ENCODE measurements around the gene ODF4. TPM values are rescaled to one million over a fixed set of nuclear protein-coding genes. Genes with fewer than 3 reads are reported as not detected.
"Not testable (repeated sequence)": the region's sequence is repeated elsewhere in the genome, so short reads cannot be mapped to it uniquely, and the experiment has no call there.

The ODF4 gene
- total RNA-seq, 1 donor from 2014 or later: not detected

DNA sequence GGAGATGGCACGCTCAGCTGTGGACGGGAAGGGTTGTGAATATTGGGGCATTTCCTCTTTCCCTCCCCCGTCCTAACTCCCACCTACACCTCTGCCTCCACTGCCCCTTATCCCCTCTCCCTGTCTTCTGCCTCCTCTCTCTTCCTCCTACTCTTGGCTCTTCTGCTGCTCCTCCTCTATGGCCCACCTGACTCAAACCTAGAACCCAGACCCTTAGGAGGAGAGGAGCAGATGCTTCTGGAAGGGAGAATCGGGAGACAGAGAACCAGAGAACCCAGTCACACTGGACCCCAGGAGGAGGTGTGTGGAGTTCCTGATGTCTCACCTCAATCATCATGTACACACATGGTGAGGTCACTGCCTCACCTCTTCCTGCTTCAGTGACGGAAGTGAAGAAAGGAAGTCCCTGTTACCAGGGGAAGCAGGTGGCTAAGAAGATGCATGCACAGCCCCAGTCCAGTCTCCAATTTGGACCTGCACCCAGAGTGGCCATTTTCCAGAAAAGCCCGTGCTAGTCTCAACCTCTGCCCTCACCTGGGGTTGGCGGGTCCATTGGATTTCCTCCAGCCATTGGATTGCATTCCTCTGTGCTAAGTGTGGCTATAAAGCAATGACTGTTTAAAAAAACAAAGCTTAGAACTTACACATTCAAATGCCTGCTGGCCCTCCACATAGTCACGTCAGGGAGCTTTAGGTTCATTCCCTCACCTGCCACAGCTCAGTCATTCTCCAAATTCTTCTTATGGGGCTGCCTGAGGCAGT is 54.0 kb downstream of the ODF4 start:
- no peak for DNase-seq (ENCODE audit: low spot score)

DNA sequence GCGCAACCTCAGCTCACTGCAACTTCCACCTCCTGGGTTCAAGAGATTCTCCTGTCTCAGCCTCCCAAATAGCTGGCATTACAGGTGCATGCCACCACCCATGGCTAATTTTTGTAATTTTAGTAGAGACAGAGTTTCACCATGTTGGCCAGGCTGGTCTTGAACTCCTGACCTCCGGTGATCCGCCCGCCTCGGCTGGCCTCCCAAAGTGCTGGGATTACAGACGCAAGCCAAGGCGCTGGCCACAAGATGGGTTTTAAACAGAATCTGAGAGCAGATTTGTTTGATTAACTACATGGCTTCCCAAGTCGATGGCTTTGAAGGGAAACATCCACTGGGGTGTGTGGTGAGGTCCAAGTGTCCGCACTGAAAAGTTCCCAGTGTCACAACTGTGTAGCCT is 54.9 kb downstream of the ODF4 start:
- DNase-seq (ENCODE audit: low spot score): not testable (repeated sequence)

Other genes starting within 250 kb of the ODF4 start
- not detected for gene ALOXE3, start 221.3 kb upstream of the ODF4 start, total RNA-seq (ENCODE audit: insufficient read depth, low replicate concordance)
- not detected for gene HES7, start 215.7 kb upstream of the ODF4 start, total RNA-seq (ENCODE audit: insufficient read depth, low replicate concordance)
- gene PER1, start 187.4 kb upstream of the ODF4 start, total RNA-seq (ENCODE audit: insufficient read depth, low replicate concordance): 26.7 TPM
- gene VAMP2, start 176.9 kb upstream of the ODF4 start, total RNA-seq (ENCODE audit: insufficient read depth, low replicate concordance): 2.6 TPM
- 30.6 TPM for gene TMEM107, start 163.5 kb upstream of the ODF4 start, total RNA-seq (ENCODE audit: insufficient read depth, low replicate concordance)
- 4.3 TPM for gene BORCS6, start 149.7 kb upstream of the ODF4 start, total RNA-seq (ENCODE audit: insufficient read depth, low replicate concordance)
- gene AURKB, start 129.3 kb upstream of the ODF4 start, total RNA-seq (ENCODE audit: insufficient read depth, low replicate concordance): 6.7 TPM
- gene CTC1, start 91.8 kb upstream of the ODF4 start, total RNA-seq (ENCODE audit: insufficient read depth, low replicate concordance): 7.9 TPM
- 6.0 TPM for gene PFAS, start 90.6 kb upstream of the ODF4 start, total RNA-seq (ENCODE audit: insufficient read depth, low replicate concordance)
- gene RANGRF, start 51.2 kb upstream of the ODF4 start, total RNA-seq (ENCODE audit: insufficient read depth, low replicate concordance): 8.4 TPM
- gene SLC25A35, start 44.4 kb upstream of the ODF4 start, total RNA-seq (ENCODE audit: insufficient read depth, low replicate concordance): 0.24 TPM
- 4.6 TPM for gene ARHGEF15, start 29.6 kb upstream of the ODF4 start, total RNA-seq (ENCODE audit: insufficient read depth, low replicate concordance)
- 3,035 TPM for gene RPL26, start 43.4 kb downstream of the ODF4 start, total RNA-seq (ENCODE audit: insufficient read depth, low replicate concordance)
- not detected for gene RNF222, start 58.0 kb downstream of the ODF4 start, total RNA-seq (ENCODE audit: insufficient read depth, low replicate concordance)
- 87.6 TPM for gene NDEL1, start 96.0 kb downstream of the ODF4 start, total RNA-seq (ENCODE audit: insufficient read depth, low replicate concordance)